Colonic mucosa (tissue), 4 donors: ENCODE results near the gene DLX4. TPM values are rescaled to one million over a fixed set of nuclear protein-coding genes. Genes with fewer than 3 reads are reported as not detected.

ENCODE experiments used
- DNase-seq: peaks from one replicate; pipeline ENCODE4 v3.0.0-alpha.2; 2020
- H3K27ac ChIP-seq: fragments of 200-600 bp; one replicate; pipeline ENCODE4 v1.8.0; 2021
- H3K27me3 ChIP-seq: fragments of 200-600 bp; one replicate; pipeline ENCODE4 v1.8.0; 2021
- H3K36me3 ChIP-seq: fragments of 200-600 bp; one replicate; pipeline ENCODE4 v1.8.0; 2021
- H3K4me1 ChIP-seq: fragments of 200-600 bp; one replicate; pipeline ENCODE4 v1.8.0; 2021; ENCODE audit warnings: mild to moderate bottlenecking
- H3K4me3 ChIP-seq: fragments of 200-600 bp; one replicate; pipeline ENCODE4 v1.8.0; 2021
- H3K9ac ChIP-seq, 2 donors: one replicate each; pipeline ENCODE4 v1.7.0; 2013; ENCODE audit warnings: control low read depth in 2 of 2, low read depth in 2 of 2, low read length in 2 of 2
- H3K9me3 ChIP-seq: fragments of 200-600 bp; one replicate; pipeline ENCODE4 v1.8.0; 2021
- intact Hi-C: fragments of 100-400 bp; cut with DNase I; formaldehyde crosslinking; loops from one replicate; pipeline ENCODE4 v1.14.1; 2022
- total RNA-seq, 2 donors: library from RNA; stranded (reverse); fragmentation: NEBNext Ultra II Directional in 1 of 2; extraction: Animal tissue kit (Norgen Biotek cat#: 25700) in 1 of 2; gene quantifications; one replicate each; pipeline ENCODE4 v1.2.1, GENCODE V29; 2021
- TF ChIP-seq, protein P1 (sequence below): fragments of 200-600 bp; IDR thresholded peaks from one replicate; pipeline ENCODE4 v1.8.0; 2022; ENCODE audit warnings: antibody characterized with exemption, mild to moderate bottlenecking
- donor health status: healthy.
- donor health status: DM: no; HTN: no; CAD: no.
- donor health status: DM: no; HTN: no; CAD: no.

DLX4 gene
- total RNA-seq, 2 donors from 2014 or later, result 0.49 TPM; not detected in 1

DNA sequence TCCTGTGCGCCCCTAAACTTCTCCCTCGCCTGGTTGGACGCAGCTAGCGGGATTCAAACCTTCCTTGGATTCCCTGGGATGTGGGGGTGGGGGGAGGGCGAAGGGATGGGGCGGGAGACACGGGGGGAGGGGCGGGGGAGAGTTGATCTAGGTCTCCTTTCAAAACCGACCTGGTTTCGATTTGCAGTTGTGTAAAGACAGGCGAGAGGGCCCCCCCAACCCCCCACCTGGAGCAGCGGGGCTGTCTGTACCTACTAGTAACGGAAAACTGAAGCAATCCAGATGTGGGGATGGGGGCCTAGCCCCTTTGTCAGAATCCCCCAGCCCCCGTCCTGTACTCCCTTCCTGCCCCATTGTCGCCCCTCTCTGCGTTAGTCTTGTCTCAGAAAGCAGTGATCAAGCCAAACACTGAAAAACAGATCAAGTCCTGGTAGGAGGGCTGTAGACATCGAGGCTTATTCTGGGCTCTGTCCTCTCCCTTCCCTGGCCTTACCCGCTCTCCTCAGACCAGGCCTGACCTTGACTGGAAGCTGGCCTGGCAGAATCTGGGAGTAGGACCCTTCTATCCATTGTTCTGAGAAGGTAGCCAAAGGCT lies 902 bp downstream of the DLX4 start:
- H3K9ac ChIP-seq, result no peak overlapping the region
- peaks cover 88% of the 10 kb centered on the region for H3K27me3 ChIP-seq
- TF ChIP-seq, protein P1, sequence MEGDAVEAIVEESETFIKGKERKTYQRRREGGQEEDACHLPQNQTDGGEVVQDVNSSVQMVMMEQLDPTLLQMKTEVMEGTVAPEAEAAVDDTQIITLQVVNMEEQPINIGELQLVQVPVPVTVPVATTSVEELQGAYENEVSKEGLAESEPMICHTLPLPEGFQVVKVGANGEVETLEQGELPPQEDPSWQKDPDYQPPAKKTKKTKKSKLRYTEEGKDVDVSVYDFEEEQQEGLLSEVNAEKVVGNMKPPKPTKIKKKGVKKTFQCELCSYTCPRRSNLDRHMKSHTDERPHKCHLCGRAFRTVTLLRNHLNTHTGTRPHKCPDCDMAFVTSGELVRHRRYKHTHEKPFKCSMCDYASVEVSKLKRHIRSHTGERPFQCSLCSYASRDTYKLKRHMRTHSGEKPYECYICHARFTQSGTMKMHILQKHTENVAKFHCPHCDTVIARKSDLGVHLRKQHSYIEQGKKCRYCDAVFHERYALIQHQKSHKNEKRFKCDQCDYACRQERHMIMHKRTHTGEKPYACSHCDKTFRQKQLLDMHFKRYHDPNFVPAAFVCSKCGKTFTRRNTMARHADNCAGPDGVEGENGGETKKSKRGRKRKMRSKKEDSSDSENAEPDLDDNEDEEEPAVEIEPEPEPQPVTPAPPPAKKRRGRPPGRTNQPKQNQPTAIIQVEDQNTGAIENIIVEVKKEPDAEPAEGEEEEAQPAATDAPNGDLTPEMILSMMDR, result no peak
- H3K4me1 ChIP-seq, result peaks cover 7% of the 10 kb centered on the region
- no peak overlapping the region for H3K27ac ChIP-seq
- no peak for DNase-seq
- H3K36me3 ChIP-seq, result no peaks in the 10 kb centered on the region
- H3K9me3 ChIP-seq, result no peaks in the 10 kb centered on the region
- H3K4me3 ChIP-seq, result peak overlapping the region; percentile 50
- intact Hi-C loops, result no loop called here

DNA sequence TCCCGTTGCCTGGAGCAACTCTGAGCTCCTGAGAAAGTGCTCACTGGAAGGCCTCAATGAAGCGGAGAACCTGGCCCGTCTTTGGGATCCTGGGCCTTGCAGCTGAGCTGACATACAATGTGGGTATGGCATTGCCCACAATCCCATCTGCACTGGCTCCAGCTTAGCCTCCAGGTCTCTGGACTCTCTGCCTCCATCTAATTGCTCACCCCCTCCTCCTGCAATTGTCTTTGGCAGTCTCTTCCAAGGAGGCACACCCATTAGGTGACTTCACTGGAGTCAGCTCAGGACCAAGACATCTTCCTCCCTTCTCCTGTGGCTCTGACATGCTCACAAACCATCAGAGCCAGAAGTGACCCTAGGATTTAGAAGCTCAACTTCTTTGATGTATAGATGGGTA lies 1.5 kb downstream of the DLX4 start:
- TF ChIP-seq, protein P1, result no peak
- DNase-seq, result no peak
- Histone ChIP-seq H3K4me3 (no peak overlapping the region), H3K9ac (no peak overlapping the region), H3K9me3 (no peaks in the 10 kb centered on the region), H3K4me1 (peaks cover 7% of the 10 kb centered on the region), H3K27ac (no peak overlapping the region), H3K27me3 (peaks cover 82% of the 10 kb centered on the region), H3K36me3 (no peaks in the 10 kb centered on the region)
- intact Hi-C loops, result no loop called here

DNA sequence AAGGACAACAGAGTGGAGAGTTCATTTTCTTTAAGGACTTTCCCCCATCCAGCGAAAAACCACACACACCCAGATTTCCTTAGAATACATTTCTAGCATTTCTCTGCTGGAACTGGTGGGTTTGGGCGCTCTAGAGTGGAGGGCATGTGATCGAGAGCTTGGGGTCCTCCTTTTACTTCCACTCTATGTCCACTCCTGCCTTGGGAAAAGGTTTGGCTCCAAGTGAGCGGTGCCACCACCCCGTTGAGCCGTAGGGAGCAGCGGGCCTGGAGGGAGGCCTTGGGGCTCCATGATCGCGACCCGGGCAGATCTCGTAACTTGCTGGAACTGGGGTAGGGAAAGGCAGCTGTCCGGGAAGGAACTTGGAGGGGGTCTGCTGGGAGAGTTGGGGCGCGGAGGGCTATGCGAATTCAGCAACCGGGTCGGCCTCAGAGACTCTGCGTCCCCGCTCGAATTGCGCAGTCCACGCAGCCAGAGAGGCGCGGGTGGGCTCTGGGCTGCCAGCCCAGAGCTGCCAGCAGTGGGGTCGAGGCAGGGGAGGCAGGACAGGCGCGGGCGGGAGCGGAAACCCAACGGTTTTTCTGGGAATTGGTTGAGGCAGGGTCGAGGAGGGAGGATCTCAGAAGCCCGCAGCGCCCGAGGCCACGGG lies 2.3 kb downstream of the DLX4 start:
- Histone ChIP-seq H3K36me3 (no peaks in the 10 kb centered on the region), H3K4me1 (peaks cover 7% of the 10 kb centered on the region), H3K4me3 (no peak overlapping the region), H3K9ac (no peak overlapping the region), H3K9me3 (no peaks in the 10 kb centered on the region), H3K27ac (no peak overlapping the region), H3K27me3 (peaks cover 77% of the 10 kb centered on the region)
- TF ChIP-seq, protein P1, result no peak
- DNase-seq, result no peak
- intact Hi-C loops, result no loop called here

DNA sequence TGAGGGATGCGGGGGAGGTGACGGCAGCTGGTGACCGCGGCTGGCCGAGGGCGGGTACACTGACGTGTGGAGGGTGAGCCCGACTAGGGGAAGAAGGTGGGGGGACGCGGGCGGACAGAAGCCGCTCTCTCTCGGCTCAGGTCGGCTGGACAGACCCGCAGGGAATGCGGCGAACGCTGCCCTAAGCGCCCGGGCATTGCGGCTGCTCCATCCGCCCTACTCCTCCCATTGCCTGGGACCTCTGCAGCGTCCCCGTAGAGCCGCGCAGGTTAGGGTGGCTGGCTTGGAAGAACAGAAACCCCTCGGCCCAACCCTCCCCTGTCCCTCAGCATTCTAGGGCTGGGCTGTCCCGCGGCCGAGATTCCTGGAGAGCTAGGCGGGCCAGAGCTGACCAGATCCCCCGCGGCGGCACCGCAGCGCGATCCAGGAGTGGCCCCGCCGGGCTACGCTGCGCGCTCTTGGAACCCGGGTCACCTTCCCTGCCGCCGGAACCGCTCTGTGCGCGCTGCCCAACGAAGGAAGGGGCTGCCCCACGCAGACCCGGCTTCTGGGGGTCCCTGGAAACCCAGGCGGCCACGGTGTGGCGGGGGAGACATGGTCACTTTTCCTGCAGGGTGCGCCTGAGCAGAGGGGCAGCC lies 3.0 kb downstream of the DLX4 start:
- DNase-seq, result no peak
- H3K4me3 ChIP-seq, result no peak overlapping the region

DNA sequence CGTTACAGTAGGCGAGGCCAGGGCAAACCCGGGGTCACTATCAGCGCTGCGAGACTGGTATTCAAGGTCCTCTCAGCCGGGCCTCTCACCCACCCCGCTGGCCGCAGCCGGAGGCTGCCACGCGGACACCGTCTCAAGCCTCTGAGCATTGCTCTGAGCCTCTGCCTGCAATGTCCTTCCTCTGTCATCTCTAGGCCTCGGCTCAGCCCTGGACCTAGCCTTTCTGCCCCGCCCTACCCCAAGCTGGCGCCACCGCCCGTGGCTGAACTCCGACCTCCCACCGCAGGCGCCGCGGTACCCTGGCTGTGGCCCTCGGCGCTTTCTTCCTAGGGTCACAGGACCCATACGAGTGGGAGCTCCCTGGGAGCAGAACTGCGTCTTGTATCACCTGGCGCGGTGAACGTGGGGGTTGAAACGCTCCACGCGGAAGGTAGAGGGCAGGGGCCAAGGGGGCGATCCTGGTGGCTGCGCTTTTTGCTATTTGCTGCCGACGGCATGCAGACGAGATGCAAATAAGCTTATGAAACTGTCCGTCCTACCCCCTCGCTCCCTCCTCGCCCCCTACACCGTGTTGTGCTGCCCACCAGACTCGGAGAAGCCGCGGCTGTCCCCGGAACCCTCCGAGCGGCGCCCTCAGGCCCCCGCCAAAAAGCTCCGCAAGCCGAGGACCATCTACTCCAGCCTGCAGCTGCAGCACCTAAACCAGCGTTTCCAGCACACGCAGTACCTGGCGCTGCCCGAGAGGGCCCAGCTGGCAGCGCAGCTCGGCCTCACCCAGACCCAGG lies 3.7 kb downstream of the DLX4 start:
- Histone ChIP-seq H3K4me3 (no peak overlapping the region), H3K4me1 (peaks cover 7% of the 10 kb centered on the region), H3K9me3 (no peaks in the 10 kb centered on the region), H3K27ac (no peak overlapping the region), H3K27me3 (peaks cover 64% of the 10 kb centered on the region), H3K9ac (no peak overlapping the region), H3K36me3 (no peaks in the 10 kb centered on the region)
- TF ChIP-seq, protein P1, result no peak
- DNase-seq, result no peak
- intact Hi-C loops, result no loop called here

More for the DNA sequence above, 3.0 kb downstream of the DLX4 start:
- Histone ChIP-seq H3K9me3 (no peaks in the 10 kb centered on the region), H3K27me3 (peaks cover 71% of the 10 kb centered on the region), H3K36me3 (no peaks in the 10 kb centered on the region), H3K4me1 (peaks cover 7% of the 10 kb centered on the region), H3K9ac (no peak overlapping the region), H3K27ac (no peak overlapping the region)
- TF ChIP-seq, protein P1, result no peak
- intact Hi-C loops, result no loop called here
